Germinal center (tissue), 1 donor: ENCODE results near the gene C15orf40.

Experiments
- DNase-seq: peaks from one replicate; pipeline ENCODE4 v3.0.0; 2012; ENCODE audit warnings: mixed read lengths, low spot score

C15orf40 gene

DNA sequence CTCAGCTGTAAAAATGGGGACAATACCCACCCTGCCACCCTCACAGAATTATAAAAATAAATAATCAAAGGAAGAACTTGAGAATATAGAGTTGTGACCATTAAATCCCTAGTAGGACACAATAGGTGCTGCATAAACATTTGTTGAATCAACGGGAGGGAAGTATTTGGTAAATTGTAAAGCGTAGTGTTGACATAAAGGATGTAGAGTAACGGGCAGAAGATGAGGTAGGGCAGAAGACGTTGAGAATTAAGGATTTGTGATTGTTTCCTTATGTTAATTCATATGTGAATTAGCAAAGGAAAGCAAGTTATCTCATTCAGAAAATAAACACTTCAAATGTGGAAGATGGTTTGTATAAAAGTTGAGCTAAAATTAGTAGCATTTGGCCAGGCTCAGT lies 18.3 kb downstream of the C15orf40 start:
- no peak for DNase-seq

DNA sequence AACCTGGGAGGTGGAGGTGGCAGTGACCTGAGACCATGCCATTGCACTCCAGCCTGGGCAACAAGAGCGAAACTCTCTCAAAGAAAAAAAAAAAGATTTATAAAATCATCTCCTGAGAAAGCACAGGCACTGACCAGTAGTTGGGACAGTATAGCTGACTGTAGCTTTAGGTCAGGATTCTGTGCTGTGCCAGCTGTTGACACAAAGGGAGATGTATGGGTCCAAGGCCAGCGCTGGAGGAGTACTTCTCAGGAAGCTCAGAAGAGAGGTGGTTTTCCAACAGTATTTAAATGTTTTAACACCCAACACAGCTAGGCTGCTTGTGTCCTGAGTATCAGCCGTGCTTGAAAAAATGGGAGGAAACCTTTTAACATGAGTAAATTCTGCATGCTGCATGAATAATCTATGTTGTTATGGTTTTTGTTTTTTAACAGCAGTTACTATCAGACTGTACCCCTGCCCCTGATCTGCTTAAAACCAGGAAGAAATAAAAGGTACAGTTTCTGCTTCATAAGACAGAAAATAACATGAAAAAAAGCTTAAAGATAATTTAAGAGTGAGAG lies 18.9 kb downstream of the C15orf40 start:
- DNase-seq: no peak

DNA sequence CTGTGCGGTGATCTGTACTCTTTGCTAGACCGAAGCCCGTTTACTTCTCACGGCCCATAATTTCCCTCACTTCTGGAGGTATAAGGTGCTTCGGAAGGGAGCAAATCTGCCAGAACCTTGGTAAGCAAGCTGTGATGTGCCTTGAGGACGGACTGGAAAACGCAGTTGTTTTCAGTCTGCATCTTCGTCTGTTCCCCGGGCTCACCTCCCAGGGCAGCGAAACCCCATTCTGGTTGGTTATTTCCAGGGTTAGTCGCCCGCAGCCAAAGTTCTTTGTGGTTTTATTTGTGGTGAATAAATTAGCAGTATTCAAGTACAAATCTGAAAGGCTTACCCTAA lies 25.0 kb downstream of the C15orf40 start:
- peak; percentile 53 for DNase-seq

DNA sequence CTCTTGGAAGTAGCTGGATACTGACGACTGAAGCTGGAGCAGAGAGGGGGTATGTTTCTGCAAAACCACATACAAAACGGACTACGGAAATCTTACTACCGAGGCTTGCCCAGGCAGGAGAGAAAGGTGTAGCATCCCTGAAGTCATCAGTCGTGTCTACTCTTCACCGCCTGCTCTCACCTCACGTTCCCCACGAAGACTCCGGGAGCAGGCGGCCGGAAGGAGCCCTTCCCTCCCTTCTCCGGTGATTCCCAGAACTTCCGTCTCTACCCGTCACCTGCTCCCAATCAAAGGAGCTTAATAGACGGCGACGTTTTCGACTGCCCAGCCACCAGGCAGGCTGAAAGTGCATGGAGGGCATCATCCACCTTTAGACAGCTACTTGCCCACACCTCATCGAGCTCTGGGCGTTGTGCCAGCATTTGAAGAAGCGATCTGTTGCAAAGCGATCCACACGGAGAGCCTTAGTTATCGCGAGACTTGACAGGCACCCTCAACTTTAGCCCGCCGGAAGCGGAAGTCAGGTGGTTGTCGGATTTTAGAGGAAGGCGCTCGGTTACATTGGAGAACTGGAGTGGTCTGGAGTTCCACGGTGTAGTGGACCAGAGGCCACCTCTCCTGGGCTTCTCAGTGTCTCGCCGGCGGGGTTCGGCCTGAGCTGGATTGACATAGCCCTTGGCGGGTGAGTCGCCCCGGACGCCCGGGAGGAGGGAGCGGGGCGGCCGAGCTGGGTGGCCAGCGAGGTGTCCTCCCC lies 25.6 kb downstream of the C15orf40 start, which contains the start of gene RAMAC:
RAMAC (plus strand) TSS at position 523 of the 754 bp plus-strand sequence. CDS start 2,809 bp downstream, outside the sequence.
- peak; percentile 86 for DNase-seq

DNA sequence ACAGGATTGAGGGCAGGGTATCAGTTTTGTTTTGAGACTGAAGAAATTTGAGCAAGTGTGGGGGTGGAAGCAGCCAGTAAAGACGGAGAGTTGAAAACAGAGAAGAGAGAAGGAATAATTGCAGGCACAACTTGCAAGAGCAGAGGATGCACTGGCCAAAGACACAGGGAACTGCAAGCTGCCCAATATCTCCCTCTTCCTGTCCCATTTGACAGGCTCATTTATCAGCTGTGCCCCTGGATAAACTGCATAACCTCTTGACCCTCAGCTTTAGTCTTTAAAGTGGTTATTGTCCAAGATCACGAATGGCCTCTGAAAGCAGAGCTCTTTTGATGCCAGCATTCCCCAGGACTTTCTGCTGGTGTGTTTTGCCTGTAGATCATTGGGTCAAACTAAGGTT lies 30.5 kb downstream of the C15orf40 start:
- DNase-seq: no peak

DNA sequence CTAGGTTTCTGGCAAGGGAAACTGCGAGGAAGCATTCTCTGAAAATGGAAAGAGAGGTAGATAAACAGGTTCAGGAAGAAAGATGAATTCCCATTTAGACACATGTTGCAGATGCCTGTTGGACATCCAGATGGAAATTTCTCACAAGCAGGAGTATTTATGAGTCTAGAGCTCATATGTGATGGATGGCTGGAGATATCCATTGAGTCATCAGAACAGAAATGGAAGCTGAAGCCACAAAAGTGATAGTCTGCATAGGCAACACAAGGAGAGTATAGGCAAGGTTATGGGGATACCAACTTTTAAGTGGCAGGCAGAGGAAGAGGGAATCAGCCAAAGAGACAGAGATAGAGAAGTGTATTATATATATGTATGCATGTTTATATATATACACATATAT lies 31.7 kb downstream of the C15orf40 start:
- no peak for DNase-seq

DNA sequence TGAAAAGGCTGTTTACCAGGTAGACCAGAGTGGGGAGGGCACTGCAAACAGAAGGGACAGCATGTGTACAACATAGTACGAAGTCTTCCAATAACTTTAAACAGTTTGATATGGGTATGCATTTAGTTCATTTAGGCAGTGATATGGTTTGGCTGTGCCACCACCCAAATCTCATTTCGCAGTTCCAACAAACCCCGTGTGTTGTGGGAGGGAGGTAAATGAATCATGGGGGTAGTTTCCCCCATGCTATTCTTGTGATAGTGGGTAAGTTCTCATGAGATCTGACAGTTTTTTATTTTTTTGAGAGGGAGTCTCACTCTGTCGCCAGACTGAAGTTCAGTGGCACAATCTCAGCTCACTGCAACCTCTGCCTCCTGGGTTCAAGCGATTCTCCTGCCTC lies 33.0 kb downstream of the C15orf40 start:
- no peak for DNase-seq

DNA sequence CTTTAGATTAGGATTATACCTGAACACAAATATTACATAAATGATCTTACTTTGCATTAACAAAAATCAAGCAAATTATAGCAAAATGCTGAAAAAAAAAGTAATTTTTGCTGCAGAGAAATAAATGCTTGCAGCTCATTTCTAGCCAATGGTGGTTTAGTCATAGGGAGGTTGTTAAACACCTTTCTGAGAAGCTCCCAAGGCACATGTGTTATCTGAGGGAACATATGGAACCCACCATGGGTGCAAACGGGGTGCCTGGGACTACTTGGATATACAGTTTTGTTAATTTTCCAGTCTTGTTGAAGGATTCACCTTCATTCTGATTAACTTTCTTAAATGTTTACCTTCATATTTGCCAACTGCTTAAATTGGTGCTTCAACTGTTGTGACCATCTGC lies 34.4 kb downstream of the C15orf40 start:
- DNase-seq: no peak

DNA sequence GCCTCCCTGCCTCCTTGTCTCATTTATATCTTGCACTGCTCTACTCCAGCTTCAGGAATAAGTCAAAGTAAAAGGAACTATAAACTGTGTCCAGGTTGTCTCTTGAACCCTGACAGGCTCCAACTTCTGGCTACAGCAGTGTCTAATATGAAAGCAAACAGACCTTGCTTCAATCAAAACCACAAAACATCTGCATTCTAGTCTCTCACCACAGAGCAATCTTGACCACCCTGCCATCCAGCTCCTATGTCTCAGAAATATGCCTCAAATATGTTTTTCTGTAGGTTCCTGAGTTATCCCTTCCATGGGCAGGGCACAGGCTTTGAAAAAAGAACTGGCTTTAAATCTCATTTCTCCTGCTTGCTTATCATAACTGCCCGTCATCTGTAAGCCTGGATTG lies 38.4 kb downstream of the C15orf40 start:
- no peak for DNase-seq

DNA sequence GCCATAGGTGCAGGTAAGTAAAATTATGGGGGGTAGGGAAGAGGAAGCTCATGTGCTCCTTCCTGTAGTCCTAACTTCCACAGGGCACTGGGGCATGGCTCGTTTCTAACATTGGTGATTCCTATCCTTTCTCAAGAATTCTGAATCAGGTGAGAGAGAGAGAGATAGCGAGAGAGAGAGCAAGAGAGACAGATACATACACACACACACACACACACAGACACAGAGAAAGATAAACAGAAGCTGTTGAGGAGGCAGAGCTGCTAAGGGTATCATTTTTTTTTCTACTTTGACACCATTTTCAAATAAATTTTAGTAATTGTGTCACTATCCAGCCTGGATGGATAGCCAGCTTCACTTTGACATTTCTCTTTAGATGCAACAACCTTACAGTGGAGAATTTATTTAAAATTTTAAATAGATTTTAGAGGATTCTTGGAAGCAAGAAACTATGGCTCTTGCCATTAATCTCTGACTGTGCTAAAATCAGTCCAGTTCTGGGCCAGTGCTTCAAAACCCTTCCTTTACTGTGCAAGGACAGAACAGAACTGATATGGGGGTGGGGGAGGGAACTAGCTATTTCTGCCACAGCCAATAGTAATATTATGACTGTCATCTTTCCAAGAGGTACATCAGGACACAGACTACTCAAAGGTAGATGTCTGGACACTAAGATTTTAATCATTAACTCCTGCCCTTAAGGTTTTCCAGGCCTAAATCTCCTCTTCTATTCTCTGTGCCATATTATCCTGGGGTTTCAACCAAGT lies 40.0 kb downstream of the C15orf40 start:
- no peak for DNase-seq

DNA sequence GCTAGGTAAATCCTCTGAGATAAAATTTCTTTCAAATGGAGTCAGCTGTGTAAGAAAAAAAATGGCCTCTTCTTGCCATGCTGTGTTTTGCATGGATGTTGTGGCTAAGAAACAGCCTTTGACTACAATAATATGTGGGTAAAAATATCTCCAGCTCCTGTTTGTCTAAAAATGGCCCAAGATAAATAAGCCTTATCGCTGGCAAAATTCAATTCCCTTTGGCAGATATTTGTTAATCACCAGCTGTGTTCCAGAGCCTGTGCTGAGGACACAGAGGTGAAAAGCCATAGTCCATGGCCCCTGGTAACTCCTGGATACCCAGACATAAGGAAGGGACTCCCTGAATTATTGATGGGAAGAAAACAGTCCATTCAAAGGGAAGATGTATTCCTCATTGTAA lies 40.7 kb downstream of the C15orf40 start:
- DNase-seq: no peak

DNA sequence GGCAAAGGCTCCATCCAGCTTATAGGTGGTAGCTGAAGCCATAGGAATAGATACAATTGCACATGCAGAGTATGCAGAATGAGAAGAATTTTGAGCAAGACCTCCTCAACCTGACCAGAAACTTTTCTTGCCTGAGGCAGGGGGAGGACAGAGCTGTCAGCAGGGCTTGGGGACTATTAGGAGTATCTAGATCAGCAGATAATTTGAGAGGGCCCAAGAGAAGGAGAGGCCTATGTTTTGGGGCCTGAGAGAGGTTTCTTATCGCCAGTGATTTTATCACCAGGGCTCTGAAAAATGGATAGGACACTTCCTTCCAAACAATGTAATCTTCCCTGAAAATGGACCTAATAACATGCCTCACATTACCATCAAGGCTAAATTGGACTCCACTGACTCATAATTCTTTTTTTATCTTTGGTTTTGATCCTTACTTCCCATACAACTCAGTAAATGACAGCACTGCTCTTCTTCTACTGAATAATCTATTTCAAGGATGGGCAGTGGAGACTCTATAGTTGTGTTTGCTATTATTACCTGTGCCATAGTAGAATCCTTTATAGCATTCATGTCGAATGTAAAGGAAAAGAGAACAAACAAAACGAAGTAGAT lies 41.3 kb downstream of the C15orf40 start:
- no peak for DNase-seq

DNA sequence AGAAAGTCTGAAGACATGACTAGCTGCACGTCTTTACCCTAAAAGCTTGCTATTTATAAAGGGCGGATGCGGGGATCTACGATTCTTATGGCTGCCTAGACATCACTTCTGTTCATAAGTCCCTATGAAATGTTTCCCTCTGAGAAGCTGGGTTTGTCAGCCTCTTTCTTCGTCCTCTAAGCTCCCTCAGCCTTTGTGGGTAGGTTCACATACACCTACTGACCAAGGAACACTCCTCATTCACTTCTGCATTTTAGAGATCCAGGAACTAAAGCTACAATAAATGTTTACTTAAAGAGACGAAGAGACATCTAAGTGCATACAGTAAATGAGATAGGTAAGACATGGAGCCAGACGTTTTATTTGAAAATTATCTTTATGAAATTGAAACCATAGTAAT lies 42.1 kb downstream of the C15orf40 start:
- DNase-seq: no peak

DNA sequence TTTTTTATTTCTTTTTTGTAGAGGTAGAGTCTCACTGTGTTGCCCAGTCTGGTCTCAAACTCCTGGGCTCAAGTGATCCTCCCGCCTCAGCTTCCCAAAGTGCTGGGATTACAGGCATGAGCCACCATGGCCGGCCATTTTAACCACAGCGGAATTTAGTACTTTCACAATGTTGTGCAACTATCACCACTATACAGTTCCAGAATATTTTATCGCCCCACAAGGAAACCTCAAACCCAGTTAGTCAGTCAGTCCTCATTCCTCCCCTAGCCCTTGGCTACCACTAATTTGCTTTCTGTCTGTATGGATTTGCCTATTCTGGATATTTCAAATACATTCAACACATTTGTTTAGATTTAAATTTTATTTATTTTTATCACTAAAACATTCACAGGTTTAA lies 43.4 kb downstream of the C15orf40 start:
- DNase-seq: no peak

DNA sequence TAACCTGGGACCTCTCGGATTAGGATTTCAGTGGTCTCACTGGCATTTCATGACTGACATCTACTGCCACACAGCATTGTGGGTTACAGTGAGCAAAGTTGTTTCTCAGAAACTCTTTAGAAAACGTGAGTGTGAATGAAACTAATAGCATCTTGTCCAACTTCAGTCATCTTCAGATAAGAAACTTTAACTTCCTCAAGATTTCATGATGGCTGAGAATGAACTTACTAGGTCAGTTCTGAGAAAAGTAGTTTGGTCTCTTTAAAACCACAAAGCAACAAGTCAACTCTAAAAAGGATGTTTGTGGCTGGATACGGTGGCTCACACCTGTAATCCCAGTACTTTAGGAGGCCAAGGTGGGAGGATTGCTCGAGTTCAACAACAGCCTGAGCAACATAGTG lies 44.8 kb downstream of the C15orf40 start:
- no peak for DNase-seq

DNA sequence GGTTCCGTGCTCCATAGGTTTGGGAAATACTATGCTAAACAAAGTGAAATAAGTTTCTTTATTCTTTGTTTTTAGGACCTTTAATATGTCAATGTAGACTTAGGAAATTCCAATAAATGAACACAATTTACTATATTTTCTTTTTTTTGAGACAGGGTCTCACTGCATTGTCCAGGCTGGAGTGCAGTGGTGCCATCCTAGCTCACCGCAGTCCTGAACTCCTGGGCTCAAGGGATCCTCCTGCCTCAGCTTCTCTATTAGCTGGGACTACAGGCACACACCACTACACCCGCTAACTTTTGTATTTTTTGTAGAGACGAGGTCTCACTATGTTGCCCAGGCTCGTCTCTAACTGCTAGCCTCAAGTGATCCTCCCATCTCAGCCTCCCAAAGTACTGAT lies 46.5 kb downstream of the C15orf40 start:
- DNase-seq: no peak

DNA sequence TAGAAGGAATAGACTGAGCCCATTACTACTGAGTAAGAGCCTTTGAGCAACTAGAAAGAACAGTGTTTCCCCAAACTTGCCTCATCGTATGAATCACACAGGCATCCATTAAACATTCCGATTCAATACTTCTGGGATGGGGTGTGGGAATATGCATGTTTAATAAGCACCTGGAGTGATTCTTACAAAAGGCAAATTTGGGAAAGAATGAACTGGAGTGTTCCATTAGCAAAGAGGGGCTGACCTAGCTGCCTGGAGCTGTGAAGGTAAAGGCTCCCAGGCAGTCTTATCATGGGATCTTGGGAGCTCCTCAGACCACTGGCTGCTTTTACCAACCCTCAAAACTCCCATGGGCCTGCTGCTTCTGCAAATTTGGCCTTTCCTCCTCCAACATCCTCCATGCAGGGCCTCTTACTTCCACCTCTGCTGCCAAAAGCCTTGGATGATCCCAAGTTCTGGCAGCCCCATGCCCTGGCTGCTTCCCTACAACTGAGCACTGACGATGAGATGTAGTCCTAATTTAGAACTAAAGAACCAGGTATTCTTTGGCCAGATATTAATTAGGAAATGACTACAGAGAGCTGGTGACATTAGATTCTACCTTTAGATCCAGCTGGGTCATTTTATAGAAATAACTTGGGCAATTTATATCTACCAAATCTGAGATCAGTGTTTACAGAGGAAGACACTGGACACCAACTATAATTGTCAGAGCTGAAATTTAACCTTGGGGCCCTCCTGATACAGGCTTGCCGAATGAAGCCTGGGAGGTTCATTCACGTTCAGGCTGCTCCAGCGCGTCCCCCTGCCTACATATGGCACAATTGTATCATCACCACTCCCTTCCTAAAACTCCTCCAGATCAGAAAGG lies 47.7 kb downstream of the C15orf40 start:
- DNase-seq: no peak

DNA sequence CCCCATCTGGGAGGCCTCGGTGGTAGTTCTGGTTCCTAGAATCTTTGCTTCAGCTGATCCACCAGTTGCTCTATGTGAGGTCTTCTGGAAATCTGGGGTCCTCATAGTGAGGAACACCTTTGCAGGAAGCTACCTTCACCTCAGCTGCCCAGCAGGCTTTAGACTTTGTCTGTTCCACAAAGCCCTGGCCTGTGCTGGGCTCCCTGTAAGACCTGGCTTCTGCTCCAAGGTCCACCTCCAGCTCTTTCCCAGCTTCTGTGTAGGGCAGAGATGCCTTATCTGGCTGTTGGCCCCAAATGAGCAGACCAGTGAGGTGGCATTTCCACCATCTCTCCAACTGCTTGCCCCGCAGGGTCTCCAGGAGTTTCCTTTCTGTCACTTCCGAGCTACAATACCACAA lies 50.7 kb downstream of the C15orf40 start:
- no peak for DNase-seq

DNA sequence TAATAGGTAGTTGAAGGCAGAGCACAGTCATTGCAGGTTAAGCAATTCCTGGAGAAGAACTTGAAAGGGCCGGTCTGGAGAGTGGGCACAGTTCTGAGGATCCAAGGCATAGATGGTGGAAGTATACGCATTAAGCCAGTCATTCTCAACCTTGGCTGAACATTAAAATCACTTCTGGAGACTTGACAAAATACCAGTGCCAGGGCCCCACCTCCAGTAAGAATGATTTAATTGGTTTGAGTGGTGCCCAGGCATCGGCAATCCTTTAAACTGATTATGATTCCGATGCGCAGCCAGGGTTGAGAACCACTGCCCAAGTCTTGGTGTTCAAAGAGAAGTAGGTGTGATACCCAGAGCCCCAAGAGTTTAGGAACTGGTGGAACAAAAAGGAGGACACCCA lies 52.0 kb downstream of the C15orf40 start:
- DNase-seq: no peak

DNA sequence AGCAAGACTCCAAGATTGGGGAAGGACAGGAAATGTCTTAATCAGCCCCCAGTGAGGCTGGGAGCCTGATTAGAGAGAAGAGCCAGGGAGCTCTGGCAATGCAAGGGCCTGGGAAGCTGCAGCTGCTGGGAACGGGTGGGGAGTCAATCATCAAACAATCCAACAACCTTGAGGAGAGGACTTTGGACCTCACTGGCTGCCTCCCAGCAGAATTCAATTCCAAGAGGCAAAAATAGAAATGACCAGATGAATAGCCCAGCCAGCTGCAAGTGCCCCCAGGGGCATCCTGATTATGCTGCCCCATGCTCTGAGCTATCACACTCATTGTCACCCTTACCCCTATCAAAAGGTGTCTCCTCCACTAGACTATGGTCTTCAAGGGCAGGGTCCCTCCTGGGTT lies 52.8 kb downstream of the C15orf40 start:
- no peak for DNase-seq

DNA sequence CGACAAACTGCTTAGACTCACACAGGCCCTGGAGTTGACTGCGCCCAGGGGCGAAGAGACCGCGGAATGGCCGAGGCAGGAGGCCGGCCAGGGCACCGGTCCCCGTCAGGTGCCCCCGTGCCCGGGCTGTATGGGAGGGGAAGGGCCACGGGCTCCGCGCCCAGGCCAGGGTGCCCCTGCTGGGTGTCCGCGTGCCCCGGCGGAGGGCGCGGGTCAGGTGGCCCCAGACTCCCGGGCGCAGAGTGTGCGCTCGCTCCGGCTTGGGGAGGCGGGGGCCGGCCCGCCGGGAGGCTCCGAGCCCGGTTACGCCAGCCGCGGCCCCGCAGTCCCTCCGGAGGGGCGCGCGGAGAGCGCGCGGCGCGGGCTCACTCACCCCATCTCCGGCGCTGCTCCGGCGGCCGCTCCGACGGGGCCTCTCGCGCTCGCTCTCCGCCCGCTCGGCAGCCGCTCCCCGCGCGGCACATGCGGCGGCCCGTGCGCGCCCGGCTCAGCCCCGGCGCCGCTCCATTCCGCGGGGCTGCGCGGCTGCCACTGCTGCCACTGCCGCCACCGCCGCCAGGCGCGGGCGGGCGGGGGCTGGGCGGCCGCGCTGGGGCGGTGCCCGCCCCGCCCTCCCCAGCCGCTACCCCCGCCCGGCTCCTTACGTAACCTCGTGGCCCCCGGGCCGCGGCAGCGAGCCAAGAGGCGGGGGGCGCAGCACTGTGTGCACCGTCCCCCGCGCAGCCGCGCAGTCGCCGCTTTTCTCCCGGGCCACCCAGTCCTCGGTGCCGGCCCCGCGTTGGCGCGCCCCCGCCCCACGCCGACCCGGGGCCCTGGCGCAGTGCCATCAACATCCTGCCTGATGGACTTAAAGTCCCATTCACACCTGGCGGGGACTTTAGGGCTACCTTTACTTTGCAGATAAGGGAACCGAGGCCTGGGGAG lies 59.0 kb downstream of the C15orf40 start, which contains the start of gene HOMER2:
HOMER2 (minus strand) TSS at position 563 of the 924 bp plus-strand sequence; CDS start at position 378, 185 bp downstream.
- DNase-seq: peak; percentile 28
